Cardiac muscle cell (in vitro differentiated cells and primary cell): Measurements from ENCODE around the gene SH2D3C. TPM values are rescaled to one million over a fixed set of nuclear protein-coding genes. Genes with fewer than 3 reads are reported as not detected.
"Not testable (repeated sequence)": the region's sequence is repeated elsewhere in the genome, so short reads cannot be mapped to it uniquely, and the experiment has no call there.

Experiments used
- DNase-seq, 2 donors: peaks; one replicate each; pipeline versions ENCODE4 v3.0.0 to v3.0.0-alpha.2; 2010 to 2017; ENCODE audit warnings: low read depth in 1 of 2, low spot score in 1 of 2
- H3K27ac ChIP-seq: fragments of 200-600 bp; sonication (generic); 2 replicates; pipeline ENCODE4 v1.5.1; 2016
- H3K27me3 ChIP-seq: fragments of 200-600 bp; sonication (generic); 2 replicates; pipeline ENCODE4 v1.6.0; 2016; ENCODE audit warnings: control low read depth
- H3K36me3 ChIP-seq: fragments of 200-600 bp; sonication (generic); 2 replicates; pipeline ENCODE4 v1.5.1; 2016; ENCODE audit warnings: control low read depth
- H3K4me1 ChIP-seq: fragments of 200-600 bp; sonication (generic); 2 replicates; pipeline ENCODE4 v1.8.1; 2017; ENCODE audit warnings: low read depth, mild to moderate bottlenecking, mixed run types
- H3K4me3 ChIP-seq: fragments of 200-600 bp; sonication (generic); 2 replicates; pipeline ENCODE4 v1.5.1; 2016; ENCODE audit warnings: mild to moderate bottlenecking
- H3K9me3 ChIP-seq: fragments of 200-600 bp; sonication (generic); 2 replicates; pipeline ENCODE4 v1.5.1; 2017; ENCODE audit warnings: low read depth, mild to moderate bottlenecking, control low read depth
- CTCF ChIP-seq: IDR thresholded peaks from 2 replicates; pipeline ENCODE4 v1.5.1; 2012; ENCODE audit warnings: low read depth, mild to moderate bottlenecking, low read length
- polyA plus RNA-seq: library from polyadenylated mRNA; unstranded; fragments of >200 nt; fragmentation: Nextera tagmentation; extraction: Ambion mirVana; gene quantifications from 2 replicates; pipeline ENCODE4 v1.2.1, GENCODE V29; 2016
- total RNA-seq: library from RNA; depleted of rRNA; stranded (reverse); fragments of >200 nt; gene quantifications from 2 replicates; pipeline ENCODE4 v1.2.3, GENCODE V29; 2016

The SH2D3C gene
- total and polyA plus RNA-seq, 2 experiments from 2014 or later, result 3.7 to 9.9 TPM

- H3K27me3 ChIP-seq, result no peaks in the 10 kb centered on the region
- H3K4me3 ChIP-seq, result peak overlapping the region; percentile 86
- peak; percentile 74 for TF ChIP-seq CTCF
- H3K4me1 ChIP-seq, result peaks cover 4% of the 10 kb centered on the region
- H3K36me3 ChIP-seq, result peaks cover 29% of the 10 kb centered on the region
- peak overlapping the region; percentile 95 for H3K27ac ChIP-seq
- no peaks in the 10 kb centered on the region for H3K9me3 ChIP-seq
- peak; percentile 88 to 90 for DNase-seq
These were observed 6.8 kb upstream of the SH2D3C start for GRCh38 chr9:127785023-127785932.

- no peak overlapping the region for H3K4me3 ChIP-seq
- peaks cover 12% of the 10 kb centered on the region for H3K36me3 ChIP-seq
- H3K4me1 ChIP-seq, result peaks cover 9% of the 10 kb centered on the region
- no peak overlapping the region for H3K27ac ChIP-seq
- H3K9me3 ChIP-seq, result no peaks in the 10 kb centered on the region
- no peak for DNase-seq
- no peaks in the 10 kb centered on the region for H3K27me3 ChIP-seq
- no peak for TF ChIP-seq CTCF
These were observed 4.9 kb upstream of the SH2D3C start for GRCh38 chr9:127783111-127784008.

GRCh38 chr9:127781806-127782205 is 3.3 kb upstream of the SH2D3C start:
- H3K36me3 ChIP-seq, result no peaks in the 10 kb centered on the region
- H3K27ac ChIP-seq, result no peak overlapping the region
- H3K4me3 ChIP-seq, result no peak overlapping the region
- DNase-seq, result no peak
- no peaks in the 10 kb centered on the region for H3K9me3 ChIP-seq
- TF ChIP-seq CTCF, result no peak
- H3K27me3 ChIP-seq, result no peaks in the 10 kb centered on the region
- H3K4me1 ChIP-seq, result peaks cover 11% of the 10 kb centered on the region

GRCh38 chr9:127780909-127781308 is 2.4 kb upstream of the SH2D3C start:
- not testable (repeated sequence) for DNase-seq, H3K27me3 ChIP-seq, H3K9me3 ChIP-seq, H3K36me3 ChIP-seq, H3K27ac ChIP-seq, H3K4me3 ChIP-seq
- peaks cover 11% of the 10 kb centered on the region for H3K4me1 ChIP-seq

GRCh38 chr9:127780126-127780885 is 1.8 kb upstream of the SH2D3C start:
- DNase-seq, result no peak
- no peak for TF ChIP-seq CTCF

More at GRCh38 chr9:127780126-127780885, 1.8 kb upstream of the SH2D3C start:
- H3K36me3 ChIP-seq, result no peaks in the 10 kb centered on the region
- H3K27ac ChIP-seq, result peak overlapping the region; percentile 11
- H3K27me3 ChIP-seq, result no peaks in the 10 kb centered on the region
- peaks cover 11% of the 10 kb centered on the region for H3K4me1 ChIP-seq
- no peaks in the 10 kb centered on the region for H3K9me3 ChIP-seq
- H3K4me3 ChIP-seq, result no peak overlapping the region
